ENCODE measurements around the gene NBAS. TPM values are rescaled to one million over a fixed set of nuclear protein-coding genes. Genes with fewer than 3 reads are reported as not detected.
"Not testable (repeated sequence)": the region's sequence is repeated elsewhere in the genome, so short reads cannot be mapped to it uniquely, and the experiment has no call there.

NBAS gene
- total RNA-seq, 1 experiment from 2014 or later: 36.3 TPM

- in situ Hi-C loops (cut with HindIII; ENCODE audit: low pct_unique_long_range_greater_than_20kb, low sequenced_read_pairs): no loop called here
- POLR2A ChIA-PET: no interaction called here
- no peak for DNase-seq (ENCODE audit: low read depth, low spot score)
- intact Hi-C loops (cut with micrococcal nuclease; ENCODE audit: unreplicated experiment): no loop called here
- H3K9me3 ChIP-seq (ENCODE audit: control insufficient read depth, insufficient read depth, low read depth, low read length): no peaks in the 10 kb centered on the region
- no peak for ATAC-seq
- H3K4me3 ChIP-seq (ENCODE audit: low read depth in 2 of 2, low read length in 2 of 2): no peak overlapping the region
- no peaks in the 10 kb centered on the region for H3K4me1 ChIP-seq (ENCODE audit: control insufficient read depth, insufficient read depth, low read length)
- CTCF ChIA-PET: no interaction called here
- peaks cover 2% of the 10 kb centered on the region; the same call in 1 of the 2 replicates for H3K36me3 ChIP-seq (ENCODE audit: control insufficient read depth, insufficient read depth, low read length)
- H3K27me3 ChIP-seq (ENCODE audit: control insufficient read depth, insufficient read depth, low read length): no peaks in the 10 kb centered on the region
- TF ChIP-seq TCF7L2 (IDR thresholded peaks at IDR 0.05; ENCODE audit: low read depth, low read length) (no peak), CTCF (IDR thresholded peaks at IDR 0.05) (no peak), POLR2AphosphoS5 (IDR thresholded peaks at IDR 0.05; ENCODE audit: low read depth, low read length) (no peak), SIN3A (IDR thresholded peaks at IDR 0.05; ENCODE audit: borderline replicate concordance, insufficient read depth, low read depth, low read length) (no peak), REST (IDR thresholded peaks at IDR 0.05; ENCODE audit: insufficient read depth in 1 of 2, low read depth in 2 of 2, low read length in 1 of 2) (no peak)
- no TSS peak for BruUV-seq (replicated peaks)
- H3K27ac ChIP-seq (ENCODE audit: low read length): no peak overlapping the region
These were observed 18.1 kb downstream of the NBAS start for GRCh38 chr2:15543053-15543452.

- not testable (repeated sequence) for BruUV-seq (replicated peaks); H3K36me3 ChIP-seq (ENCODE audit: control insufficient read depth, insufficient read depth, low read length)
These were observed 18.9 kb downstream of the NBAS start for GRCh38 chr2:15542269-15542668.

GRCh38 chr2:15540523-15540922 lies 20.6 kb downstream of the NBAS start:
- H3K4me1 ChIP-seq (ENCODE audit: control insufficient read depth, insufficient read depth, low read length); DNase-seq (ENCODE audit: low read depth, low spot score); BruUV-seq (replicated peaks); POLR2A ChIA-PET; H3K27ac ChIP-seq (ENCODE audit: low read length); H3K36me3 ChIP-seq (ENCODE audit: control insufficient read depth, insufficient read depth, low read length); H3K9me3 ChIP-seq (ENCODE audit: control insufficient read depth, insufficient read depth, low read depth, low read length); H3K4me3 ChIP-seq (ENCODE audit: low read depth in 2 of 2, low read length in 2 of 2); H3K27me3 ChIP-seq (ENCODE audit: control insufficient read depth, insufficient read depth, low read length); ATAC-seq; CTCF ChIA-PET; intact Hi-C loops (cut with micrococcal nuclease; ENCODE audit: unreplicated experiment); in situ Hi-C loops (cut with HindIII; ENCODE audit: low pct_unique_long_range_greater_than_20kb, low sequenced_read_pairs): not testable (repeated sequence)

More at GRCh38 chr2:15542269-15542668, 18.9 kb downstream of the NBAS start:
- H3K27me3 ChIP-seq (ENCODE audit: control insufficient read depth, insufficient read depth, low read length); H3K27ac ChIP-seq (ENCODE audit: low read length); intact Hi-C loops (cut with micrococcal nuclease; ENCODE audit: unreplicated experiment); ATAC-seq; DNase-seq (ENCODE audit: low read depth, low spot score); H3K4me1 ChIP-seq (ENCODE audit: control insufficient read depth, insufficient read depth, low read length); in situ Hi-C loops (cut with HindIII; ENCODE audit: low pct_unique_long_range_greater_than_20kb, low sequenced_read_pairs); POLR2A ChIA-PET; H3K9me3 ChIP-seq (ENCODE audit: control insufficient read depth, insufficient read depth, low read depth, low read length); H3K4me3 ChIP-seq (ENCODE audit: low read depth in 2 of 2, low read length in 2 of 2); CTCF ChIA-PET: not testable (repeated sequence)

Data from Panc1 (cell line).